GM13977 (cell line): ENCODE data around the gene ENPP1.

Source experiments
- DNase-seq: peaks from one replicate; pipeline ENCODE4 v3.0.0; 2012; ENCODE audit warnings: low spot score
- in situ Hi-C: fragments of 300-500 bp; cut with MboI; formaldehyde crosslinking; loops from one replicate; pipeline ENCODE4 v1.12.0; 2022; ENCODE audit warnings: low sequenced_read_pairs, low pct_unique_long_range_greater_than_20kb, mixed read lengths, inconsistent platforms; ENCODE audit not compliant: unreplicated experiment
- TF ChIP-seq, protein P1 (sequence below): IDR thresholded peaks from 2 replicates; pipeline ENCODE4 v1.5.1; 2012; ENCODE audit warnings: mild to moderate bottlenecking, control low read depth; ENCODE audit not compliant: insufficient read depth; ENCODE audit errors: extremely low read depth, missing control alignments

Gene ENPP1

DNA sequence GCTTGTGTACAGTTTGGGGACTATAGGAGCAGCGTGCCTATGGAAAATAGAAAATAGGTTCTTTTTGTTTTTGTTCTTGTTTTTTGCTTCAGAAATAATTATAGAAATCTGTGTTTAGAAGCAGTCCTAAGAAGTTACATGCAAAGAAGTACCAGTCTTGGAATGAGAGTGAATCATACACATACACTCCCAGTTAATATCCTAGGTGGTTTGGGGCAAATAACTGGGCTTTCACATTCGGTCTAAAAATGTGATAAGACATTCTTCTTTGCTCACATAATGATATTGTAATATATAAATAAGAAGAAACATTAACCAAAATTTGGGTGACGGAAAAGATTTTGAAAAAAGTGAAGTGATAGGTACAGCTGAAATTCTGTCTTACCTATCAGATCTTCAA is 61.0 kb downstream of the ENPP1 start:
- TF ChIP-seq, protein P1, sequence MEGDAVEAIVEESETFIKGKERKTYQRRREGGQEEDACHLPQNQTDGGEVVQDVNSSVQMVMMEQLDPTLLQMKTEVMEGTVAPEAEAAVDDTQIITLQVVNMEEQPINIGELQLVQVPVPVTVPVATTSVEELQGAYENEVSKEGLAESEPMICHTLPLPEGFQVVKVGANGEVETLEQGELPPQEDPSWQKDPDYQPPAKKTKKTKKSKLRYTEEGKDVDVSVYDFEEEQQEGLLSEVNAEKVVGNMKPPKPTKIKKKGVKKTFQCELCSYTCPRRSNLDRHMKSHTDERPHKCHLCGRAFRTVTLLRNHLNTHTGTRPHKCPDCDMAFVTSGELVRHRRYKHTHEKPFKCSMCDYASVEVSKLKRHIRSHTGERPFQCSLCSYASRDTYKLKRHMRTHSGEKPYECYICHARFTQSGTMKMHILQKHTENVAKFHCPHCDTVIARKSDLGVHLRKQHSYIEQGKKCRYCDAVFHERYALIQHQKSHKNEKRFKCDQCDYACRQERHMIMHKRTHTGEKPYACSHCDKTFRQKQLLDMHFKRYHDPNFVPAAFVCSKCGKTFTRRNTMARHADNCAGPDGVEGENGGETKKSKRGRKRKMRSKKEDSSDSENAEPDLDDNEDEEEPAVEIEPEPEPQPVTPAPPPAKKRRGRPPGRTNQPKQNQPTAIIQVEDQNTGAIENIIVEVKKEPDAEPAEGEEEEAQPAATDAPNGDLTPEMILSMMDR = no peak
- in situ Hi-C loops = no loop called here
- no peak for DNase-seq

DNA sequence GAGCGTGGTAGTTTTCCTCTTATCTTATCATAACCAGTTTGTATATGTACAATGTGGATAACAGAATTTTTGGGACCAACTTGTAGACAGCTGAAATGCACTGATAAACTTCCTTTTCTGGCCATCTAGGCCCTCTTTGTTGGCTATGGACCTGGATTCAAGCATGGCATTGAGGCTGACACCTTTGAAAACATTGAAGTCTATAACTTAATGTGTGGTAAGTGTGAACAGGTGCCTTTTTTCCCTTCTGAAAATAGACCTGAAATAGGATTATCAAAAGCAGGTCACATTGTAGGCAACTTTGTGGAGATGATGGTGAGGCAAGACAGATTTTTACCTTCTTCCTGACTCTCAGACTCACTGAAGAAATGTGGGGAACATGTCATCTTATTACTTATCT is 67.8 kb downstream of the ENPP1 start:
- TF ChIP-seq, protein P1 = no peak
- in situ Hi-C loops = no loop called here

DNA sequence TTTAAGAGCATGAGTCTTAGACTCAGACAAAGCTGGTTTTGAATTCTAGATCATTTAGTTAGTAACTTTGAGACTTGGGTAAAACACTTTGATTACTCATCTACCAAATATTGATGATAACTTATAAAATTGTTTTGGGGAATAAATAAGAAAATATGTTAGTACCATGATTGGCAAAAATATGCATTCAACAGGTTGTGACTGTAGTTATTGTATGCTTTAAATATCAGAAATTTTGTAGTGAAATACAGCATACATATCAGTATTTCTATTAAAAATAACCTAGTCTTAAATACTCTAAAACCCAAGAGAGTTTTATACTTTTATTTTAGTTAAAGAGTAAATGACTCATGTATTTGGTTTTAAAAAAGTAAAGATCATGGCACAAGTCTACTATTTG is 68.7 kb downstream of the ENPP1 start:
- in situ Hi-C loops = no loop called here
- TF ChIP-seq, protein P1 = no peak

More for the DNA sequence above, 67.8 kb downstream of the ENPP1 start:
- DNase-seq = no peak

DNA sequence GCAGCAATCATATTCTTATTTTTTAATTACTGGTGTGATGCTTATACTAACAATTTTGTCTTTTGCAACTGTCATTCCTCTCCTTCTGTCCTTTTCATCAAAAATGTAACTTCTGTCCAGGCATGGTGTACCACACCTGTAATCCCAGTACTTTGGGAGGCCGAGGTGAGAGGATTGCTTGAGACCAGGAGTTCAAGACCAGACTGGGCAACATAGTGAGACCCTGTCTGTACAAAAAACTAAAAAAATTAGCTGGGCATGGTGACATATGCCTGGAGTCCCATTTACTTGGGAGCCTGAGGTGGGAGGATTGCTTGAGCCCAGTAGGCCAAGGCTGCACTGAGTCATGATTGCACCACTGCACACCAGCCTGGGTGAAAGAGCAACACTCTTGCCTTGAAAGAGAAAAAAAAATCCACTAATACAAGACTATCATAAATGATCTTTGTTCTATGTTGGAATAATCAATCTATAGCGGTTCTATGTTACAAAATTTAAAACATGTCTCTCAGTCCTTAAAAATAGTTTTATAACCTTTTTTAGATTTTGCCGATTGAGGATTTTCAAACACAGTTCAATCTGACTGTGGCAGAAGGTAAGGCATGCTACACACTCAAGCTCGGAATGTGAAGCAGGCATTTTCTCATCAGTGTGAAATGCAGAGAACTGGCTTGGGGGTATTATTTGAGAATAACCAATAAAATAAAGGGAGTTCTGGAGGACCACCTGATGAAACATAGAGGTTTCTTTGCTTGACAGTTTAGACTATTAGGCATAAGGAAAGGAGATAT is 70.4 kb downstream of the ENPP1 start:
- TF ChIP-seq, protein P1 = no peak
- in situ Hi-C loops = no loop called here
- DNase-seq = no peak

More for the DNA sequence above, 68.7 kb downstream of the ENPP1 start:
- no peak for DNase-seq

DNA sequence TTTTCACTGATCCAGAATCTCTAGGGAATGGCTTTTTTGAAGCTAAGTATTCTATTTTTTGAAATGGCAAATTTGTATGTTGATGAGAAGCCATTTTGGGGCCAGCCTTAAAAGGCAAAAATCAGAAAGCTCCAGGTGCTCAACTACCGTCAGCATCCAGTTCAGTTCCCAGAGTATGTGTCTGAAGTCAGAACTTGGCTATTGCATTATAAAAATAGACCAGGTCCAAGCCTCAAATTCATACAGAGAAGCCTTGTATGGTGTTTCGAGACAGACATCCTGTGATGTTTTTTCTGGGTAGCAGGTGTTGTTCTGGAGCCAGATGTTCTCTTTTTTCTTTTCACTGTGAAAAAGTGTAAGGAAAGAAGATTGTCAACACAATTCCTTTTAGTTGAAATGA is 75.2 kb downstream of the ENPP1 start:
- no peak for DNase-seq
- TF ChIP-seq, protein P1 = no peak
- in situ Hi-C loops = no loop called here

DNA sequence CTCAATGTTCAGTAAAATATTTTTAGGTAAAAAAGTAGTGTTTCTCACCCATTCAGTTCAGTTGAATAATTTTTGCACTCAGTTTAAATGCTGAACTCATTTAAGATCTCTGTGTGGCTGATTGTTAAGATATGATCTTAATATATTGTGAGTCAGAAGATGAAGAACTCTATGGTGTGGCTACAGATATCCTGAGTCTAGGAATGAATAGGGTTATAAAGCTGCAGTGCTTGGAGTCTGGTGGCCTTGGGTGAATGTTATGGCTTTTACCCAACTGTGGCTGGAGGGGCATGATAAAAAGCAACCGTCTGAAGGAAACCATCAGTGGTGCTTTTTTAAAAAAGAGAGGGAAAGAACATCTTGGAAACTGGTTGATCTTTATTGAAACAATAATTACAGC is 77.4 kb downstream of the ENPP1 start:
- in situ Hi-C loops = no loop called here
- no peak for DNase-seq
- TF ChIP-seq, protein P1 = no peak

DNA sequence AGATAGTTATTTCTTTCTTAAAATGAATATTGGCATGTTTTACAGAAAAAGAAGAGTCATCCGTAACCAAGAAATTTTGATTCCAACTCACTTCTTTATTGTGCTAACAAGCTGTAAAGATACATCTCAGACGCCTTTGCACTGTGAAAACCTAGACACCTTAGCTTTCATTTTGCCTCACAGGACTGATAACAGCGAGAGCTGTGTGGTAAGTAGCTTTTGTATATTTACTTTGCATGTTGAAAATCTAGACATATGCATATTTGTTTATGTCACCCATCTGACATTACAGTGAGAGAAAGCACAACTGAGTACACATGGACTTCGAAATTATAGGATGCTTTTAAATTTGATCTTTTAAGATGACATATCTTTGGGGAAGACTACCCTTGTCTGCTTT is 78.7 kb downstream of the ENPP1 start:
- in situ Hi-C loops = no loop called here
- TF ChIP-seq, protein P1 = no peak
- no peak for DNase-seq
